Measurements from ENCODE around the gene PRRT1. TPM values are rescaled to one million over a fixed set of nuclear protein-coding genes. Genes with fewer than 3 reads are reported as not detected.

The PRRT1 gene
- total and polyA plus RNA-seq, 4 donors = 0.08 to 0.24 (median 0.19) TPM; not detected in 1

DNA sequence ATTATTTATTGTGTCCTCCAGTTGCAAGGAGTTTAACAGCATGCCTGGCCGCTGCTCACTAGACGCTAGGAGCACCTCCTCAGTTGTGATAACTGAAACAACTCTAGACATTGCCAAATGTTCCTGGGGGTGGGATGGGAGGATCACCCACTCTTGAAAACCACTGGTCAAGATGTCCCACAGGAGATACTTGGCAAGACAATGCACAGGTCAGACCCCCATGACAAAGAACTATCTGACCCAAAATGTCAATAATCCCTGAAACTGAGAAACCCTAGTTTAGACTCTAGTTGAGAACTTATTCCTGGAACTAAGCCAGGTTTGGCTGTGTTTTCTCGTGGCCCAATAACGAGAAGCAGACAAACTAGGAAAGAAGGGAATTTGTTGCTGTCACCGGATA, 12.1 kb downstream of the PRRT1 start:
- Histone ChIP-seq H3K9me3 (ENCODE audit: control insufficient read depth in 4 of 4, low read length in 3 of 4) (no peaks in the 10 kb centered on the region), H3K27me3 (ENCODE audit: control insufficient read depth in 4 of 4, insufficient read depth in 4 of 4, low read length in 3 of 4) (no peaks in the 10 kb centered on the region), H3K4me1 (ENCODE audit: control insufficient read depth in 4 of 4, insufficient read depth in 4 of 4, low read length in 3 of 4) (peaks cover 0 to 5% (median 0%) of the 10 kb centered on the region in 4 donors), H3K9ac (ENCODE audit: low read depth in 1 of 2, low read length in 2 of 2) (no peak overlapping the region), H3K36me3 (ENCODE audit: control insufficient read depth in 4 of 4, insufficient read depth in 3 of 4, low read depth in 1 of 4, low read length in 3 of 4) (no peaks in the 10 kb centered on the region), H3K4me3 (ENCODE audit: low read depth in 1 of 3, low read length in 3 of 3) (no peak overlapping the region), H3K27ac (ENCODE audit: low read depth in 1 of 2, low read length in 2 of 2) (no peak overlapping the region)
- WGBS = 81% methylated on average over 5 of the region's 5 CpGs
- TF ChIP-seq FOXA1 (IDR thresholded peaks at IDR 0.05) = no peak
- no peak for TF ChIP-seq EGR1 (IDR thresholded peaks at IDR 0.05; ENCODE audit: low read depth in 2 of 2)
- no peak for TF ChIP-seq HNF4G (IDR thresholded peaks at IDR 0.05)
- TF ChIP-seq RXRA (IDR thresholded peaks at IDR 0.05) = no peak
- TF ChIP-seq, protein P1, sequence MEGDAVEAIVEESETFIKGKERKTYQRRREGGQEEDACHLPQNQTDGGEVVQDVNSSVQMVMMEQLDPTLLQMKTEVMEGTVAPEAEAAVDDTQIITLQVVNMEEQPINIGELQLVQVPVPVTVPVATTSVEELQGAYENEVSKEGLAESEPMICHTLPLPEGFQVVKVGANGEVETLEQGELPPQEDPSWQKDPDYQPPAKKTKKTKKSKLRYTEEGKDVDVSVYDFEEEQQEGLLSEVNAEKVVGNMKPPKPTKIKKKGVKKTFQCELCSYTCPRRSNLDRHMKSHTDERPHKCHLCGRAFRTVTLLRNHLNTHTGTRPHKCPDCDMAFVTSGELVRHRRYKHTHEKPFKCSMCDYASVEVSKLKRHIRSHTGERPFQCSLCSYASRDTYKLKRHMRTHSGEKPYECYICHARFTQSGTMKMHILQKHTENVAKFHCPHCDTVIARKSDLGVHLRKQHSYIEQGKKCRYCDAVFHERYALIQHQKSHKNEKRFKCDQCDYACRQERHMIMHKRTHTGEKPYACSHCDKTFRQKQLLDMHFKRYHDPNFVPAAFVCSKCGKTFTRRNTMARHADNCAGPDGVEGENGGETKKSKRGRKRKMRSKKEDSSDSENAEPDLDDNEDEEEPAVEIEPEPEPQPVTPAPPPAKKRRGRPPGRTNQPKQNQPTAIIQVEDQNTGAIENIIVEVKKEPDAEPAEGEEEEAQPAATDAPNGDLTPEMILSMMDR (IDR thresholded peaks at IDR 0.05; ENCODE audit: low read depth, low read length, missing input control) = no peak
- no peak for TF ChIP-seq TAF1 (conservative IDR thresholded peaks at IDR 0.05)
- TF ChIP-seq, protein P2, sequence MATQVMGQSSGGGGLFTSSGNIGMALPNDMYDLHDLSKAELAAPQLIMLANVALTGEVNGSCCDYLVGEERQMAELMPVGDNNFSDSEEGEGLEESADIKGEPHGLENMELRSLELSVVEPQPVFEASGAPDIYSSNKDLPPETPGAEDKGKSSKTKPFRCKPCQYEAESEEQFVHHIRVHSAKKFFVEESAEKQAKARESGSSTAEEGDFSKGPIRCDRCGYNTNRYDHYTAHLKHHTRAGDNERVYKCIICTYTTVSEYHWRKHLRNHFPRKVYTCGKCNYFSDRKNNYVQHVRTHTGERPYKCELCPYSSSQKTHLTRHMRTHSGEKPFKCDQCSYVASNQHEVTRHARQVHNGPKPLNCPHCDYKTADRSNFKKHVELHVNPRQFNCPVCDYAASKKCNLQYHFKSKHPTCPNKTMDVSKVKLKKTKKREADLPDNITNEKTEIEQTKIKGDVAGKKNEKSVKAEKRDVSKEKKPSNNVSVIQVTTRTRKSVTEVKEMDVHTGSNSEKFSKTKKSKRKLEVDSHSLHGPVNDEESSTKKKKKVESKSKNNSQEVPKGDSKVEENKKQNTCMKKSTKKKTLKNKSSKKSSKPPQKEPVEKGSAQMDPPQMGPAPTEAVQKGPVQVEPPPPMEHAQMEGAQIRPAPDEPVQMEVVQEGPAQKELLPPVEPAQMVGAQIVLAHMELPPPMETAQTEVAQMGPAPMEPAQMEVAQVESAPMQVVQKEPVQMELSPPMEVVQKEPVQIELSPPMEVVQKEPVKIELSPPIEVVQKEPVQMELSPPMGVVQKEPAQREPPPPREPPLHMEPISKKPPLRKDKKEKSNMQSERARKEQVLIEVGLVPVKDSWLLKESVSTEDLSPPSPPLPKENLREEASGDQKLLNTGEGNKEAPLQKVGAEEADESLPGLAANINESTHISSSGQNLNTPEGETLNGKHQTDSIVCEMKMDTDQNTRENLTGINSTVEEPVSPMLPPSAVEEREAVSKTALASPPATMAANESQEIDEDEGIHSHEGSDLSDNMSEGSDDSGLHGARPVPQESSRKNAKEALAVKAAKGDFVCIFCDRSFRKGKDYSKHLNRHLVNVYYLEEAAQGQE (IDR thresholded peaks at IDR 0.05) = no peak
- TF ChIP-seq, protein P3, sequence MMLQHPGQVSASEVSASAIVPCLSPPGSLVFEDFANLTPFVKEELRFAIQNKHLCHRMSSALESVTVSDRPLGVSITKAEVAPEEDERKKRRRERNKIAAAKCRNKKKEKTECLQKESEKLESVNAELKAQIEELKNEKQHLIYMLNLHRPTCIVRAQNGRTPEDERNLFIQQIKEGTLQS (IDR thresholded peaks at IDR 0.05) = no peak
- no peak for TF ChIP-seq GABPA (IDR thresholded peaks at IDR 0.05 in 1 of 2, conservative IDR thresholded peaks at IDR 0.05 in 1 of 2)
- TF ChIP-seq, protein P4, sequence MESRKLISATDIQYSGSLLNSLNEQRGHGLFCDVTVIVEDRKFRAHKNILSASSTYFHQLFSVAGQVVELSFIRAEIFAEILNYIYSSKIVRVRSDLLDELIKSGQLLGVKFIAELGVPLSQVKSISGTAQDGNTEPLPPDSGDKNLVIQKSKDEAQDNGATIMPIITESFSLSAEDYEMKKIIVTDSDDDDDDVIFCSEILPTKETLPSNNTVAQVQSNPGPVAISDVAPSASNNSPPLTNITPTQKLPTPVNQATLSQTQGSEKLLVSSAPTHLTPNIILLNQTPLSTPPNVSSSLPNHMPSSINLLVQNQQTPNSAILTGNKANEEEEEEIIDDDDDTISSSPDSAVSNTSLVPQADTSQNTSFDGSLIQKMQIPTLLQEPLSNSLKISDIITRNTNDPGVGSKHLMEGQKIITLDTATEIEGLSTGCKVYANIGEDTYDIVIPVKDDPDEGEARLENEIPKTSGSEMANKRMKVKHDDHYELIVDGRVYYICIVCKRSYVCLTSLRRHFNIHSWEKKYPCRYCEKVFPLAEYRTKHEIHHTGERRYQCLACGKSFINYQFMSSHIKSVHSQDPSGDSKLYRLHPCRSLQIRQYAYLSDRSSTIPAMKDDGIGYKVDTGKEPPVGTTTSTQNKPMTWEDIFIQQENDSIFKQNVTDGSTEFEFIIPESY (IDR thresholded peaks at IDR 0.05) = no peak
- TF ChIP-seq SP1 (IDR thresholded peaks at IDR 0.05) = no peak
- TF ChIP-seq, protein P5, sequence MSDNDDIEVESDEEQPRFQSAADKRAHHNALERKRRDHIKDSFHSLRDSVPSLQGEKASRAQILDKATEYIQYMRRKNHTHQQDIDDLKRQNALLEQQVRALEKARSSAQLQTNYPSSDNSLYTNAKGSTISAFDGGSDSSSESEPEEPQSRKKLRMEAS (IDR thresholded peaks at IDR 0.05) = no peak
- no peak for TF ChIP-seq YY1 (IDR thresholded peaks at IDR 0.05)
- no peak for DNase-seq (ENCODE audit: low spot score)

DNA sequence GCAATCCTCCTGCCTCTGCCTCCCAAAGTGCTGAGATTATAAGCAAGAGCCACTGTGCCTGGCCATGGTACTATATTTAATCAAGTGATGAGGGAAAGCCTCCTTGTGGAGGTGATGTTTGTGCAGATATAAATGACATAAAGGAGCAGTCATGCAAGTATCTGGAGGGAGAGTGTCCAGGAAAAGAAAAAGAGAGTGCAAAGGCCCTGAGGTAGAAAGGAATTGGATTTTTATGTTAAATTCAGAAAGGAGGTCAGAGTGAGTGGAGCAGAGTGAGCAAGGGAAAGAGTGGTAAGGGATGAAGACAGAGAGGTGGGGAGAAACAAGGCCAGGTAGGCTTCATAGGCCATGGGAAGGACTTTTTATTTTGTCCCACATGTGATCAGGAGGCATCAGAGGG, 14.3 kb downstream of the PRRT1 start:
- H3K27ac ChIP-seq (ENCODE audit: low read depth in 1 of 2, low read length in 2 of 2) = no peak overlapping the region
- TF ChIP-seq HNF4A (conservative IDR thresholded peaks at IDR 0.05) (no peak), NR2F2 (IDR thresholded peaks at IDR 0.05) (no peak)
- TF ChIP-seq, protein P1 (IDR thresholded peaks at IDR 0.05; ENCODE audit: low read depth, low read length, missing input control) = no peak
- TF ChIP-seq, protein P3 (IDR thresholded peaks at IDR 0.05) = no peak
- H3K9me3 ChIP-seq (ENCODE audit: control insufficient read depth in 4 of 4, low read length in 3 of 4) = no peaks in the 10 kb centered on the region
- no peak for DNase-seq (ENCODE audit: low spot score)
- no peak overlapping the region for H3K9ac ChIP-seq (ENCODE audit: low read depth in 1 of 2, low read length in 2 of 2)
- H3K4me3 ChIP-seq (ENCODE audit: low read depth in 1 of 3, low read length in 3 of 3) = no peak overlapping the region
- H3K27me3 ChIP-seq (ENCODE audit: control insufficient read depth in 4 of 4, insufficient read depth in 4 of 4, low read length in 3 of 4) = no peaks in the 10 kb centered on the region
- no peaks in the 10 kb centered on the region for H3K36me3 ChIP-seq (ENCODE audit: control insufficient read depth in 4 of 4, insufficient read depth in 3 of 4, low read depth in 1 of 4, low read length in 3 of 4)
- peaks cover 0 to 5% (median 0%) of the 10 kb centered on the region in 4 donors for H3K4me1 ChIP-seq (ENCODE audit: control insufficient read depth in 4 of 4, insufficient read depth in 4 of 4, low read length in 3 of 4)

Data from liver (tissue), 9 donors.